K562 (cell line): Measurements from ENCODE around the gene CCDC136. TPM values are rescaled to one million over a fixed set of nuclear protein-coding genes. Genes with fewer than 3 reads are reported as not detected.

Source experiments
- BRD9 ChIP-seq: fragments of 450-650 bp; IDR thresholded peaks from 2 replicates; pipeline ENCODE4 v1.6.1; 2018; ENCODE audit warnings: low read depth; ENCODE audit not compliant: partially characterized antibody
- CHD1 ChIP-seq: fragments of 200-600 bp; sonication (generic); IDR thresholded peaks from one replicate; pipeline ENCODE4 v1.6.1; 2012; ENCODE audit warnings: mild to moderate bottlenecking, moderate library complexity, low read length, inconsistent platforms
- HCFC1 ChIP-seq: IDR thresholded peaks from 2 replicates; pipeline ENCODE4 v1.6.1; 2012; ENCODE audit warnings: low read depth, low read length, improper control_type of control experiment
- MBD2 ChIP-seq: sonication (generic); IDR thresholded peaks from 2 replicates; pipeline ENCODE4 v1.6.1; 2016; ENCODE audit warnings: low read depth, borderline replicate concordance
- NBN ChIP-seq: fragments of 450-650 bp; IDR thresholded peaks from 2 replicates; pipeline ENCODE4 v1.6.1; 2016; ENCODE audit warnings: low read depth, mild to moderate bottlenecking
- TRIM24 ChIP-seq, 2 experiments: fragments of 450-650 bp; IDR thresholded peaks; 2 replicates each; pipeline ENCODE4 v1.6.1; 2016
- ZBED1 ChIP-seq: IDR thresholded peaks from 2 replicates; pipeline ENCODE4 v1.6.1; 2014
- ZNF253 ChIP-seq: fragments of 250-450 bp; sonication (Bioruptor Pico); conservative IDR thresholded peaks from 2 replicates; pipeline ENCODE4 v1.6.1; 2021; ENCODE audit warnings: mild to moderate bottlenecking
- ZNF584 ChIP-seq: fragments of 200-800 bp; sonication (Bioruptor generic); IDR thresholded peaks from 2 replicates; pipeline ENCODE4 v1.6.1; 2016; ENCODE audit warnings: low read depth, mild to moderate bottlenecking, missing genetic modification characterization, missing compliant biosample characterization
- polyA plus RNA-seq, 8 experiments: library from polyadenylated mRNA; depleted of rRNA in 4 of 8; stranded (reverse) in 5 of 8; unstranded in 3 of 8; fragments of >200 nt; fragmentation: Nextera tagmentation in 2 of 8; fragmentation: Illumina TruSeq in 1 of 8; extraction: Ambion mirVana in 2 of 8; extraction: Trizol in 1 of 8; gene quantifications; 2 replicates each; pipeline versions ENCODE4 v1.2.1 to v1.2.3, GENCODE V29; 2011 to 2014; ENCODE audit warnings: inconsistent platforms in 1 of 8, missing spikeins in 1 of 8
- total RNA-seq, 7 experiments: library from RNA; depleted of rRNA in 6 of 7; stranded (reverse); fragments of >200 nt in 6 of 7; fragmentation: Illumina TruSeq in 2 of 7; extraction: Trizol in 2 of 7; gene quantifications; 2 replicates each; pipeline versions ENCODE4 v1.2.1 to v1.2.3, GENCODE V29; 2011 to 2021; ENCODE audit warnings: low replicate concordance in 1 of 7
- TF ChIP-seq, protein P1 (sequence below): fragments of 150-350 bp; conservative IDR thresholded peaks from 2 replicates; pipeline ENCODE4 v1.6.1; 2014; ENCODE audit warnings: low read length
- TF ChIP-seq, protein P2 (sequence below): sonication (generic); formaldehyde crosslinking; IDR thresholded peaks from 2 replicates; pipeline ENCODE4 v1.8.1; 2023; ENCODE audit warnings: mild to moderate bottlenecking, missing genetic modification reagents, moderate library complexity
- TF ChIP-seq, protein P3 (sequence below): fragments of 450-650 bp; IDR thresholded peaks from 2 replicates; pipeline ENCODE4 v1.6.1; 2018; ENCODE audit warnings: mild to moderate bottlenecking, low read depth; ENCODE audit not compliant: partially characterized antibody
- TF ChIP-seq, protein P4 (sequence below): fragments of 450-650 bp; IDR thresholded peaks from 2 replicates; pipeline ENCODE4 v1.6.1; 2016; ENCODE audit warnings: antibody characterized with exemption
- TF ChIP-seq, protein P5 (sequence below): fragments of 250-450 bp; sonication (Bioruptor Pico); IDR thresholded peaks from 2 replicates; pipeline ENCODE4 v1.8.0; 2021; ENCODE audit warnings: borderline replicate concordance, mild to moderate bottlenecking, moderate library complexity; ENCODE audit not compliant: poor library complexity, severe bottlenecking
- TF ChIP-seq, protein P6 (sequence below): fragments of 250-450 bp; sonication (Bioruptor Pico); IDR thresholded peaks from 2 replicates; pipeline ENCODE4 v1.5.0; 2021; ENCODE audit warnings: mild to moderate bottlenecking, moderate library complexity

Gene CCDC136
- total and polyA plus RNA-seq, 9 of the 15 experiments (the other 6 are each of a cell fraction or from before 2014, with no cell fraction given) = 2.4 to 40.8 (median 26.5) TPM

DNA sequence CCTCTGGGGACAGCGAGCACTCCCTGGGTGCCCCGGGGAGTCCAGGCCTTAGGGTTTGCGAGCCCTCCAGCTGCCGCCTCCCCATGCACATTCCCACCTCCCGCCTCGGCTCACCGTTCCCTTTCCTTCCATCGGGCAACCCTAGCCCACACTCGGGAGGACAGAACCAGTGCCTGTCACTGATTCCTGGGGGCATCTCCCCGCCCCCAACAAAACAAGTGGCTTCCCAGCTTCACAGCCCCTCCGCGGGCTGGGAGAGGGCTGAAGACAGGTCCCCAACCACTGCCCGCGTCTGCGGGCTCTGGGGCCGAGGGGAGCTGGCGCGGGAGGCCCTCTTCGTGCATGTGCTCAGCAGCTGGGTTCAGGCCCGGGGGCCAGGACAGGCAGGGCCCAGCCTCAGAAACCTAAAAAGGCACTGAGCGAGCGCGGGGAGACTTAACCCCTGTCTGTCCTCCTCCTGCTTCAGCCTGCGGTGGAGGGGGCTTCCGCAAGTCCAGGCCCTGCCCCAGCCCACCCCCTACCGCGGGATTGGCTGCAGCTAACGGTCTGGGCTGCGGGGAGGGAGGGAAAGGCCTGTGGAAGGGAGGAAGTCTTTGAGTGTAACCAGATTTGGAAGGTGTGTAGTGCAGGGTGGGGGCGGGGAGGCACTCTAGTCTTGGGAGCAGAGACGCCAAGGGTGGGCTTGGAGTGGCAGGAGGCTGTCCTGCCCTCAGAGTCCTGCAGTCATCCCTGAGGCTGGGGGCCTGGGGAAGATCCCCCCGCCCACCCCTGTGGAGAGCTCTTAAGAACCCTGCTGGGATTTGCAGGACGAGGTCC is 39.6 kb downstream of the CCDC136 start (continued):
- TF ChIP-seq, protein P1, sequence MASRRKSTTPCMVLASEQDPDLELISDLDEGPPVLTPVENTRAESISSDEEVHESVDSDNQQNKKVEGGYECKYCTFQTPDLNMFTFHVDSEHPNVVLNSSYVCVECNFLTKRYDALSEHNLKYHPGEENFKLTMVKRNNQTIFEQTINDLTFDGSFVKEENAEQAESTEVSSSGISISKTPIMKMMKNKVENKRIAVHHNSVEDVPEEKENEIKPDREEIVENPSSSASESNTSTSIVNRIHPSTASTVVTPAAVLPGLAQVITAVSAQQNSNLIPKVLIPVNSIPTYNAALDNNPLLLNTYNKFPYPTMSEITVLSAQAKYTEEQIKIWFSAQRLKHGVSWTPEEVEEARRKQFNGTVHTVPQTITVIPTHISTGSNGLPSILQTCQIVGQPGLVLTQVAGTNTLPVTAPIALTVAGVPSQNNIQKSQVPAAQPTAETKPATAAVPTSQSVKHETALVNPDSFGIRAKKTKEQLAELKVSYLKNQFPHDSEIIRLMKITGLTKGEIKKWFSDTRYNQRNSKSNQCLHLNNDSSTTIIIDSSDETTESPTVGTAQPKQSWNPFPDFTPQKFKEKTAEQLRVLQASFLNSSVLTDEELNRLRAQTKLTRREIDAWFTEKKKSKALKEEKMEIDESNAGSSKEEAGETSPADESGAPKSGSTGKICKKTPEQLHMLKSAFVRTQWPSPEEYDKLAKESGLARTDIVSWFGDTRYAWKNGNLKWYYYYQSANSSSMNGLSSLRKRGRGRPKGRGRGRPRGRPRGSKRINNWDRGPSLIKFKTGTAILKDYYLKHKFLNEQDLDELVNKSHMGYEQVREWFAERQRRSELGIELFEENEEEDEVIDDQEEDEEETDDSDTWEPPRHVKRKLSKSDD = no peak
- TF ChIP-seq BRD9 (peak; percentile 26), HCFC1 (no peak), ZNF253 (CRISPR knock-in tag) (no peak), CHD1 (no peak), ZNF584 (CRISPR knock-in tag) (no peak), NBN (peak; percentile 84), ZBED1 (no peak), TRIM24 (IDR thresholded peaks at IDR 0.05) (no peak), MBD2 (peak; percentile 81)
- TF ChIP-seq, protein P2, sequence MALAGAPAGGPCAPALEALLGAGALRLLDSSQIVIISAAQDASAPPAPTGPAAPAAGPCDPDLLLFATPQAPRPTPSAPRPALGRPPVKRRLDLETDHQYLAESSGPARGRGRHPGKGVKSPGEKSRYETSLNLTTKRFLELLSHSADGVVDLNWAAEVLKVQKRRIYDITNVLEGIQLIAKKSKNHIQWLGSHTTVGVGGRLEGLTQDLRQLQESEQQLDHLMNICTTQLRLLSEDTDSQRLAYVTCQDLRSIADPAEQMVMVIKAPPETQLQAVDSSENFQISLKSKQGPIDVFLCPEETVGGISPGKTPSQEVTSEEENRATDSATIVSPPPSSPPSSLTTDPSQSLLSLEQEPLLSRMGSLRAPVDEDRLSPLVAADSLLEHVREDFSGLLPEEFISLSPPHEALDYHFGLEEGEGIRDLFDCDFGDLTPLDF (CRISPR knock-in tag) = no peak
- TF ChIP-seq, protein P3, sequence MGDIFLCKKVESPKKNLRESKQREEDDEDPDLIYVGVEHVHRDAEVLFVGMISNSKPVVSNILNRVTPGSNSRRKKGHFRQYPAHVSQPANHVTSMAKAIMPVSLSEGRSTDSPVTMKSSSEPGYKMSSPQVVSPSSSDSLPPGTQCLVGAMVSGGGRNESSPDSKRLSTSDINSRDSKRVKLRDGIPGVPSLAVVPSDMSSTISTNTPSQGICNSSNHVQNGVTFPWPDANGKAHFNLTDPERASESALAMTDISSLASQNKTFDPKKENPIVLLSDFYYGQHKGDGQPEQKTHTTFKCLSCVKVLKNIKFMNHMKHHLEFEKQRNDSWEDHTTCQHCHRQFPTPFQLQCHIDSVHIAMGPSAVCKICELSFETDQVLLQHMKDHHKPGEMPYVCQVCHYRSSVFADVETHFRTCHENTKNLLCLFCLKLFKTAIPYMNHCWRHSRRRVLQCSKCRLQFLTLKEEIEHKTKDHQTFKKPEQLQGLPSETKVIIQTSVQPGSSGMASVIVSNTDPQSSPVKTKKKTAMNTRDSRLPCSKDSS = no peak
- TF ChIP-seq, protein P4, sequence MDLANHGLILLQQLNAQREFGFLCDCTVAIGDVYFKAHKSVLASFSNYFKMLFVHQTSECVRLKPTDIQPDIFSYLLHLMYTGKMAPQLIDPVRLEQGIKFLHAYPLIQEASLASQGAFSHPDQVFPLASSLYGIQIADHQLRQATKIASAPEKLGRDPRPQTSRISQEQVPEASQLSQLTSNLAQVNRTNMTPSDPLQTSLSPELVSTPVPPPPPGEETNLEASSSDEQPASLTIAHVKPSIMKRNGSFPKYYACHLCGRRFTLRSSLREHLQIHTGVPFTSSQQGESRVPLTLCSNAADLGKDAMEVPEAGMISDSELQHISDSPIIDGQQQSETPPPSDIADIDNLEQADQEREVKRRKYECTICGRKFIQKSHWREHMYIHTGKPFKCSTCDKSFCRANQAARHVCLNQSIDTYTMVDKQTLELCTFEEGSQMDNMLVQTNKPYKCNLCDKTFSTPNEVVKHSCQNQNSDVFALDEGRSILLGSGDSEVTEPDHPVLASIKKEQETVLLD = no peak; the same call in 1 of the 2 replicates
- TF ChIP-seq, protein P5, sequence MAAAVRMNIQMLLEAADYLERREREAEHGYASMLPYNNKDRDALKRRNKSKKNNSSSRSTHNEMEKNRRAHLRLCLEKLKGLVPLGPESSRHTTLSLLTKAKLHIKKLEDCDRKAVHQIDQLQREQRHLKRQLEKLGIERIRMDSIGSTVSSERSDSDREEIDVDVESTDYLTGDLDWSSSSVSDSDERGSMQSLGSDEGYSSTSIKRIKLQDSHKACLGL = no peak
- TF ChIP-seq, protein P6, sequence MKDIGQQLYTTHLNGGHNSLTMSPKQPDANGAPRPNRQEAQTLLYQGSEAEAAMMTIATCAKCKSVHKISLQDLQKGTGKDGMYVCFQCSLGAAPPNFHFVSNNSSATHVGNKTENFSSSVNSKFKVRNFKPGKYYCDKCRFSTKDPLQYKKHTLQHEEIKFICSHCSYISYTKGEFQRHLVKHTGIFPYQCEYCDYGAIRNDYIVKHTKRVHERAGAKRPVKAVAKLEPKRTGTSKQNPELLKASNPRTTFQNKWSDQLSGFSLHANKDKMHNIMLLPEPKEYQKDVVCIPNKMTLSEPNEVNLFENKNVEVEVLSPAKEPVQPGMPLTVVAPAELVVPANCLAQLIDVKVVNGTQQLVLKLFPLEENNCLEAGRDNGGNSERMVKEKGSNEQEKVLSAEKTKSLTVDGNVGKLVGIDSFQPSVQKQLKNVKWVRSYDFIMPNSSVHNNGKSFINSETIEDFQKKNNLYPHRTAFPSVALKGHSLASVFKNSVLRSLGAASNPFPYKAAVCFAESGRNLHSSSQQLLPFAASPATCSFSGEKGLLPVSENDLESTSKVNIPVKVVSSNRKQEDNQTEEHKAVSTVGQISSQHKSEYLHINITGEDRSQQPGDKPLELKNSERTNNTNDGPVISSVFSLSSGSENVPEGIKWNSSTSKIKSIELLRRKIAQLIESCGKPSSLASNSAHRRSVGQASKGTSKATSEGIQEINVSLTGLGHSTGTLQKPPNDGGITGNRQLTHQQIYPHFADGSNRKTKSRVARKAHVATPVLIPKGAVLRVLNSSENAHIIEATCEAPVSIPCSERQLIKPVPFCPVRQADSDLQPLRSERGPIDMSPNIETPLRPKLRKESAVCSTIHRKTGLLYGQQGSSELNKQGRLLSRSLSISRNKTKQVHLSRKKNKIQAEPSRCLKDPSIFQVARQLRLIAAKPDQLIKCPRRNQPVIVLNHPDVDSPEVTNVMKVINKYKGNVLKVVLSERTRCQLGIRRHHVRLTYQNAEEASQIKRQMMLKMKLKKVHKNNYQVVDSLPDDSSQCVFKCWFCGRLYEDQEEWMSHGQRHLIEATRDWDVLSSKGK (CRISPR knock-in tag) = no peak
